GM12878 (cell line): ENCODE measurements around the gene RPL35A. TPM values are rescaled to one million over a fixed set of nuclear protein-coding genes. Genes with fewer than 3 reads are reported as not detected.

Experiments used
- ATAC-seq: fragments of 200-7000 bp; cut with Tn5 transposase; 3 replicates; pipeline ENCODE4 v1.9.1; 2020; ENCODE audit warnings: mild to moderate bottlenecking, moderate library complexity
- BruUV-seq: library from RNA; stranded (reverse); fragments of 400-500 nt; replicated peaks from 2 replicates; lab custom pipeline; 2021; lab: Mats Ljungman, UMichigan
- CTCF ChIA-PET: fragments of 300-600 bp; sonication (Branson Sonifier 250); formaldehyde crosslinking; extraction: SDS; loops from one replicate; lab custom pipeline; 2021; ENCODE audit warnings: inconsistent platforms; lab: Yijun Ruan, JAX
- POLR2A ChIA-PET: fragments of 350-600 bp; formaldehyde crosslinking; extraction: SDS; loops from one replicate; lab custom pipeline; 2021; ENCODE audit warnings: inconsistent platforms; lab: Charles Lee
- RAD21 ChIA-PET: fragments of 300-600 bp; sonication (Branson Sonifier 250); formaldehyde crosslinking; loops from one replicate; lab custom pipeline; 2023; ENCODE audit warnings: antibody characterized with exemption; ENCODE audit not compliant: unreplicated experiment; lab: Charles Lee
- SMC1A ChIA-PET: fragments of 300-600 bp; sonication (Branson Sonifier 250); formaldehyde crosslinking; loops from one replicate; lab custom pipeline; 2023; ENCODE audit not compliant: unreplicated experiment, uncharacterized antibody; lab: Charles Lee
- DNase-seq: peaks from one replicate; pipeline ENCODE4 v3.0.0-alpha.2; 2011; ENCODE audit warnings: low read depth, low spot score
- FAIRE-seq: peaks from 3 replicates; lab custom pipeline; 2011; peaks lifted over from hg19 to GRCh38; lab: Jason Lieb, UNC
- H2AFZ ChIP-seq: 2 replicates; pipeline ENCODE4 v1.6.0; 2011; ENCODE audit warnings: low read depth, low read length, control low read depth; ENCODE audit not compliant: control insufficient read depth
- H3K27ac ChIP-seq: 2 replicates; pipeline ENCODE4 v1.5.1; 2011; ENCODE audit warnings: control low read depth; ENCODE audit not compliant: control insufficient read depth, insufficient read depth
- H3K27me3 ChIP-seq, 2 experiments: replicated peaks in 1 of 2; 2 replicates each; pipeline versions ENCODE4 v1.6.0 to v1.6.1; 2011; ENCODE audit warnings: low read length in 1 of 2; ENCODE audit not compliant: control insufficient read depth in 2 of 2, insufficient read depth in 2 of 2
- H3K36me3 ChIP-seq, 2 experiments: 2 replicates each; pipeline ENCODE4 v1.5.1; 2011; ENCODE audit warnings: low read length in 1 of 2; ENCODE audit not compliant: control insufficient read depth in 2 of 2, insufficient read depth in 2 of 2
- H3K4me1 ChIP-seq: 2 replicates; pipeline ENCODE4 v1.6.1; 2011; ENCODE audit warnings: mild to moderate bottlenecking, low read length, moderate library complexity, mixed read lengths; ENCODE audit not compliant: control insufficient read depth, insufficient read depth
- H3K4me2 ChIP-seq: 2 replicates; pipeline ENCODE4 v1.6.0; 2011; ENCODE audit warnings: control low read depth; ENCODE audit not compliant: control insufficient read depth, insufficient read depth
- H3K4me3 ChIP-seq: fragments of 200-600 bp; sonication (generic); 2 replicates; pipeline ENCODE4 v1.5.1; 2016
- H3K79me2 ChIP-seq: 2 replicates; pipeline ENCODE4 v1.6.0; 2011; ENCODE audit warnings: low read length; ENCODE audit not compliant: control insufficient read depth, insufficient read depth
- H3K9ac ChIP-seq: 2 replicates; pipeline ENCODE4 v1.8.0; 2011; ENCODE audit warnings: low read length, control low read depth, mixed read lengths; ENCODE audit not compliant: control insufficient read depth, insufficient read depth
- H3K9me3 ChIP-seq: replicated peaks from 3 replicates; pipeline ENCODE4 v1.5.1; 2011; ENCODE audit warnings: mild to moderate bottlenecking, low read length; ENCODE audit not compliant: control insufficient read depth, insufficient read depth
- H4K20me1 ChIP-seq: 2 replicates; pipeline ENCODE4 v1.6.0; 2011; ENCODE audit not compliant: control insufficient read depth, insufficient read depth
- ASH2L ChIP-seq: fragments of 300-600, 200-600 bp; sonication (generic); IDR thresholded peaks from 2 replicates; pipeline ENCODE4 v1.6.1; 2017; ENCODE audit warnings: low read depth, mild to moderate bottlenecking, borderline replicate concordance
- BCL11A ChIP-seq: IDR thresholded peaks from 2 replicates; pipeline ENCODE4 v1.6.1; 2011; ENCODE audit warnings: low read depth, low read length
- BMI1 ChIP-seq: fragments of 450-650 bp; IDR thresholded peaks from 2 replicates; pipeline ENCODE4 v1.6.1; 2016; ENCODE audit warnings: mild to moderate bottlenecking, moderate library complexity, borderline replicate concordance
- DPF2 ChIP-seq: fragments of 450-650 bp; IDR thresholded peaks from 2 replicates; pipeline ENCODE4 v1.6.1; 2017; ENCODE audit warnings: mild to moderate bottlenecking
- EGR1 ChIP-seq, 2 experiments: IDR thresholded peaks; 1 replicate in 1 of 2; 2 replicates in 1 of 2; pipeline ENCODE4 v1.6.1; 2011 to 2012; ENCODE audit warnings: low read depth in 2 of 2, low read length in 2 of 2, borderline replicate concordance in 1 of 2, mild to moderate bottlenecking in 1 of 2, moderate library complexity in 1 of 2
- FOXK2 ChIP-seq: fragments of 450-650 bp; IDR thresholded peaks from 2 replicates; pipeline ENCODE4 v1.6.1; 2017; ENCODE audit warnings: mild to moderate bottlenecking, moderate library complexity
- IRF4 ChIP-seq: IDR thresholded peaks from 2 replicates; pipeline ENCODE4 v1.6.1; 2011; ENCODE audit warnings: low read depth, low read length
- KAT2A ChIP-seq: conservative IDR thresholded peaks from 2 replicates; pipeline ENCODE4 v1.6.1; 2011; ENCODE audit warnings: low read depth, low read length; ENCODE audit not compliant: control insufficient read depth
- MEF2A ChIP-seq: IDR thresholded peaks from 2 replicates; pipeline ENCODE4 v1.6.1; 2011; ENCODE audit warnings: low read depth, mild to moderate bottlenecking, low read length, moderate library complexity; ENCODE audit not compliant: insufficient read depth
- POLR2AphosphoS5 ChIP-seq: IDR thresholded peaks from 2 replicates; pipeline ENCODE4 v1.6.1; 2011; ENCODE audit warnings: mild to moderate bottlenecking, low read length, inconsistent platforms
- RFX5 ChIP-seq: IDR thresholded peaks from 2 replicates; pipeline ENCODE4 v1.6.1; 2011; ENCODE audit warnings: low read depth, low read length, improper control_type of control experiment
- SMARCA5 ChIP-seq: fragments of 450-650 bp; IDR thresholded peaks from 2 replicates; pipeline ENCODE4 v1.6.1; 2017; ENCODE audit warnings: mild to moderate bottlenecking
- SREBF1 ChIP-seq: IDR thresholded peaks from 2 replicates; pipeline ENCODE4 v1.6.1; 2012; ENCODE audit warnings: mild to moderate bottlenecking, low read length
- STAT3 ChIP-seq: IDR thresholded peaks from 2 replicates; pipeline ENCODE4 v1.6.1; 2011; ENCODE audit warnings: low read depth, low read length, improper control_type of control experiment
- TAF1 ChIP-seq: IDR thresholded peaks from 2 replicates; pipeline ENCODE4 v1.6.1; 2011; ENCODE audit warnings: mild to moderate bottlenecking, low read depth, low read length, borderline replicate concordance
- TCF12 ChIP-seq: IDR thresholded peaks from 2 replicates; pipeline ENCODE4 v1.6.1; 2011; ENCODE audit warnings: low read depth, mild to moderate bottlenecking, low read length
- ZBED1 ChIP-seq: IDR thresholded peaks from 2 replicates; pipeline ENCODE4 v1.6.1; 2016; ENCODE audit warnings: borderline replicate concordance
- ZNF207 ChIP-seq: fragments of 450-650 bp; IDR thresholded peaks from 2 replicates; pipeline ENCODE4 v1.6.1; 2014; ENCODE audit warnings: antibody characterized with exemption, mild to moderate bottlenecking, borderline replicate concordance
- WGBS: methylation state at CpG from one replicate; pipeline ENCODE4 v1.1.6; 2016; ENCODE audit warnings: low lambda C conversion rate; ENCODE audit not compliant: insufficient replicate concordance, insufficient coverage; ENCODE audit errors: missing lambda C conversion rate; 5-methylcytosine and 5-hydroxymethylcytosine counted together
- in situ Hi-C: fragments of 300-500 bp; cut with MboI; formaldehyde crosslinking; loops from 9 replicates; pipeline ENCODE4 v1.14.3; 2018; ENCODE audit warnings: mixed read lengths
- intact Hi-C: fragments of 100-400 bp; cut with micrococcal nuclease; formaldehyde crosslinking; loops from one replicate; pipeline ENCODE4 v1.14.2; 2022; ENCODE audit not compliant: unreplicated experiment
- polyA plus RNA-seq, 11 experiments: library from polyadenylated mRNA; depleted of rRNA in 4 of 11; unstranded in 6 of 11; stranded (reverse) in 5 of 11; fragments of >200 nt; fragmentation: Nextera tagmentation in 4 of 11; fragmentation: Illumina TruSeq in 1 of 11; extraction: Ambion mirVana in 4 of 11; extraction: Trizol in 1 of 11; gene quantifications; 1 replicate in 1 of 11; 2 replicates in 10 of 11; pipeline versions ENCODE4 v1.2.1 to v1.2.3, GENCODE V29; 2011 to 2016; ENCODE audit warnings: inconsistent platforms in 2 of 11, missing spikeins in 2 of 11, low read depth in 1 of 11
- total RNA-seq, 4 experiments: library from RNA; depleted of rRNA in 3 of 4; stranded (reverse); fragments of >200 nt in 3 of 4; fragmentation: Illumina TruSeq in 1 of 4; extraction: Trizol in 1 of 4; gene quantifications; 2 replicates each; pipeline versions ENCODE4 v1.2.1 to v1.2.3, GENCODE V29; 2013 to 2021

RPL35A gene
- total and polyA plus RNA-seq, 10 of the 15 experiments (the other 5 are each of a cell fraction or from before 2014, with no cell fraction given) = 774 to 3,144 (median 1,843) TPM

GRCh38 chr3:197983076-197983475 is 33.1 kb downstream of the RPL35A start:
- WGBS = 100% methylated on average over 1 of the region's 1 CpG
- Histone ChIP-seq H3K27ac (no peak overlapping the region), H2AFZ (no peak overlapping the region), H3K4me2 (no peak overlapping the region), H3K36me3 (no peaks in the 10 kb centered on the region), H3K79me2 (no peaks in the 10 kb centered on the region), H3K4me3 (no peak overlapping the region), H3K4me1 (no peaks in the 10 kb centered on the region), H3K27me3 (no peaks in the 10 kb centered on the region), H3K9ac (no peak overlapping the region), H4K20me1 (no peaks in the 10 kb centered on the region), H3K9me3 (no peaks in the 10 kb centered on the region)
- ChIA-PET POLR2A (no interaction called here), CTCF (no interaction called here), RAD21 (no interaction called here), SMC1A (interaction anchor here (1.4 kb wide), 1 partner anchor 77 kb away, joined by 4 read pairs; no protein-coding TSS in a partner anchor)
- in situ Hi-C loops = no loop called here
- intact Hi-C loops = no loop called here
- FAIRE-seq (no peak), ATAC-seq (no peak), DNase-seq (no peak)
- no TSS peak for BruUV-seq
- TF ChIP-seq IRF4 (no peak), POLR2AphosphoS5 (no peak), ZNF207 (no peak), TAF1 (no peak), EGR1 (IDR thresholded peaks at IDR 0.05; ENCODE audit: borderline replicate concordance in 1 of 2, low read depth in 2 of 2, low read length in 2 of 2) (no peak), FOXK2 (no peak), MEF2A (no peak), BMI1 (no peak), SREBF1 (no peak), DPF2 (no peak), ASH2L (no peak), KAT2A (no peak), RFX5 (no peak), TCF12 (no peak), ZBED1 (no peak), STAT3 (no peak), SMARCA5 (no peak), BCL11A (no peak)
